A673 (cell line): ENCODE results near the gene LRFN4.

Source experiments
- EZH2 ChIP-seq: fragments of 200-600 bp; sonication (generic); IDR thresholded peaks from 2 replicates; pipeline ENCODE4 v1.6.1; 2017; ENCODE audit warnings: borderline replicate concordance, low read depth, mild to moderate bottlenecking, mixed read lengths, antibody characterized with exemption, low read length; ENCODE audit not compliant: poor library complexity, severe bottlenecking
- TF ChIP-seq, protein P1 (sequence below): fragments of 300-800, 200-600 bp; sonication (generic); conservative IDR thresholded peaks from 2 replicates; pipeline ENCODE4 v1.5.1; 2017; ENCODE audit warnings: low read depth, mild to moderate bottlenecking, antibody characterized with exemption, low read length, moderate library complexity, mixed read lengths

DNA sequence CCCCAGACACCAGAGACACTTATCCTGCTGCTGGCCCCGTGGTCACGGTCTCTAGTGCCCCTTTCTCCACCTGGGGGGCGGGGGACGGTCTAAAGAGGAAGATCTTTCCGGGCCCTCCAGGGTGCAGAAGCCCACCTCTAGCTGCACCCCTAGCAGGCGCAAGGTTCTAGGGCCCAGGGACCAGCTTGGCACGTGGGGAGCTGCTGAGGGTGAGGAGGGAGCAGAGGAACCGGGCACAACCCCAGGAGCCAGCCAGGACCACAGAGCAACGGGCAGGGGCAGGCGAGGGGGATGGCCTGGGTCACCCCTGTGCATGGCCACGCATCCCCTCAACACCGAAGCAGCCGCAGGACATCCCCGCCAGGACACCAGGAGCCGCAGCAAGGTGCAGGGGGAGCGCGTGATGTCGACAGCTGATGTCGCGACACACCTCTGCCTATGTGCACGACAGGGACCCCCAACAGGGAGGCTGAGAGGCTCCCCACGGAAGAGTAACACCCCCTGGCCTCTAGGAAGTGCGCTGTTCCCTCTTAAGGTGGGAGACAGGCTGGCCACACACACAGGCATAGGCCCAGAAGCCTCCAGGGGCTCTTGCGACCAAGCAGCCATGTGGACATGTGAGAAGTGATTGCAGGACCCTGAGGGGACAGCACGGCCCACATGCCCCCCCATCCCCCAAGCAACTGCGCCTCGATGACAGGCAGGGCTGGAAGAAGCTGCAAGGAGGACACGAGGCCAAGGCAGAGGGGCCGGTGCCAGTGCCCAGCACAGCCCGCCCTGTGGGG, 5.1 kb downstream of the LRFN4 start:
- TF ChIP-seq, protein P1, sequence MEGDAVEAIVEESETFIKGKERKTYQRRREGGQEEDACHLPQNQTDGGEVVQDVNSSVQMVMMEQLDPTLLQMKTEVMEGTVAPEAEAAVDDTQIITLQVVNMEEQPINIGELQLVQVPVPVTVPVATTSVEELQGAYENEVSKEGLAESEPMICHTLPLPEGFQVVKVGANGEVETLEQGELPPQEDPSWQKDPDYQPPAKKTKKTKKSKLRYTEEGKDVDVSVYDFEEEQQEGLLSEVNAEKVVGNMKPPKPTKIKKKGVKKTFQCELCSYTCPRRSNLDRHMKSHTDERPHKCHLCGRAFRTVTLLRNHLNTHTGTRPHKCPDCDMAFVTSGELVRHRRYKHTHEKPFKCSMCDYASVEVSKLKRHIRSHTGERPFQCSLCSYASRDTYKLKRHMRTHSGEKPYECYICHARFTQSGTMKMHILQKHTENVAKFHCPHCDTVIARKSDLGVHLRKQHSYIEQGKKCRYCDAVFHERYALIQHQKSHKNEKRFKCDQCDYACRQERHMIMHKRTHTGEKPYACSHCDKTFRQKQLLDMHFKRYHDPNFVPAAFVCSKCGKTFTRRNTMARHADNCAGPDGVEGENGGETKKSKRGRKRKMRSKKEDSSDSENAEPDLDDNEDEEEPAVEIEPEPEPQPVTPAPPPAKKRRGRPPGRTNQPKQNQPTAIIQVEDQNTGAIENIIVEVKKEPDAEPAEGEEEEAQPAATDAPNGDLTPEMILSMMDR: no peak
- no peak for TF ChIP-seq EZH2
